ENCODE measurements around the gene CPSF3. TPM values are rescaled to one million over a fixed set of nuclear protein-coding genes. Genes with fewer than 3 reads are reported as not detected.

The CPSF3 gene
- total and polyA plus RNA-seq, 11 donors = 12.0 to 27.5 (median 18.3) TPM

- ATAC-seq (no peak), DNase-seq (no peak)
- no peaks in the 10 kb centered on the region for H3K27me3 ChIP-seq
- TF ChIP-seq POLR2A (IDR thresholded peaks at IDR 0.05) (no peak), CTCF (IDR thresholded peaks at IDR 0.05) (no peak)
- intact Hi-C loops (cut with DNase I) = no loop called here
- H3K36me3 ChIP-seq = peaks cover 0 to 96% (median 89%) of the 10 kb centered on the region in 9 donors
- no peak overlapping the region for H3K27ac ChIP-seq
- WGBS, 4 donors = 77 to 86% (median 83%) methylated on average over 3 of the region's 3 CpGs
- H3K4me3 ChIP-seq = no peak overlapping the region
- H3K9me3 ChIP-seq = no peaks in the 10 kb centered on the region
- no peaks in the 10 kb centered on the region for H3K4me1 ChIP-seq
These were observed 94.7 kb downstream of the CPSF3 start for GRCh38 chr2:9518163-9518562.

GRCh38 chr2:9518780-9519179 lies 95.3 kb downstream of the CPSF3 start:
- no peak for TF ChIP-seq POLR2A (IDR thresholded peaks at IDR 0.05)
- TF ChIP-seq CTCF (IDR thresholded peaks at IDR 0.05) = no peak
- Histone ChIP-seq H3K27me3 (no peaks in the 10 kb centered on the region), H3K36me3 (peaks cover 0 to 96% (median 89%) of the 10 kb centered on the region in 9 donors), H3K4me3 (no peak overlapping the region), H3K4me1 (no peaks in the 10 kb centered on the region), H3K9me3 (no peaks in the 10 kb centered on the region), H3K27ac (no peak overlapping the region)
- intact Hi-C loops (cut with DNase I) = no loop called here
- DNase-seq (no peak), ATAC-seq (no peak)
- WGBS, 4 donors = 96 to 97% (median 96%) methylated on average over 7 of the region's 7 CpGs

- TF ChIP-seq POLR2A (IDR thresholded peaks at IDR 0.05) = no peak
- H3K36me3 ChIP-seq = peaks cover 0 to 99% (median 92%) of the 10 kb centered on the region in 9 donors
- no peak for DNase-seq
- H3K4me1 ChIP-seq = no peaks in the 10 kb centered on the region
- no peak overlapping the region for H3K4me3 ChIP-seq
- no peaks in the 10 kb centered on the region for H3K27me3 ChIP-seq
- intact Hi-C loops (cut with DNase I) = no loop called here
- no peak overlapping the region for H3K27ac ChIP-seq
- no peak for ATAC-seq
- no peaks in the 10 kb centered on the region for H3K9me3 ChIP-seq
- 96 to 100% (median 98%) methylated on average over 2 of the region's 2 CpGs for WGBS, 4 donors
These were observed 95.8 kb downstream of the CPSF3 start for GRCh38 chr2:9519250-9519649.

Other genes with a start within 250 kb of the CPSF3 start
- 10 to 100 TPM in 7 of 9 donors, 1 to 10 TPM in 2; 7.4 to 17.0 (median 12.9) TPM for gene ASAP2, start 216.8 kb upstream of the CPSF3 start, total RNA-seq
- 1 to 10 TPM; 6.7 to 8.0 TPM for gene ASAP2, start 216.8 kb upstream of the CPSF3 start, polyA plus RNA-seq
- gene ITGB1BP1, start 126 bp upstream of the CPSF3 start, total RNA-seq = 100 to 1,000 TPM in 6 of 9 donors, 10 to 100 TPM in 3; 26.5 to 163 (median 104) TPM
- gene ITGB1BP1, start 126 bp upstream of the CPSF3 start, polyA plus RNA-seq = 100 to 1,000 TPM in 1 of 2 donors, 10 to 100 TPM in 1; 85.6 to 165 TPM
- 100 to 1,000 TPM in 1 of 9 donors, 10 to 100 TPM in 8; 58.4 to 101 (median 78.0) TPM for gene IAH1, start 50.9 kb downstream of the CPSF3 start, total RNA-seq
- gene IAH1, start 50.9 kb downstream of the CPSF3 start, polyA plus RNA-seq = 100 to 1,000 TPM in 1 of 2 donors, 10 to 100 TPM in 1; 51.6 to 124 TPM
- 10 to 100 TPM in 8 of 9 donors, 1 to 10 TPM in 1; 8.9 to 22.4 (median 15.1) TPM for gene ADAM17, start 132.2 kb downstream of the CPSF3 start, total RNA-seq
- 10 to 100 TPM in 1 of 2 donors, 1 to 10 TPM in 1; 6.5 to 12.1 TPM for gene ADAM17, start 132.2 kb downstream of the CPSF3 start, polyA plus RNA-seq
- gene YWHAQ, start 207.3 kb downstream of the CPSF3 start, total RNA-seq = 100 to 1,000 TPM; 169 to 310 (median 213) TPM
- 100 to 1,000 TPM in 1 of 2 donors, 10 to 100 TPM in 1; 91.0 to 249 TPM for gene YWHAQ, start 207.3 kb downstream of the CPSF3 start, polyA plus RNA-seq